ENCODE measurements around the gene C17orf114.

The C17orf114 gene

DNA sequence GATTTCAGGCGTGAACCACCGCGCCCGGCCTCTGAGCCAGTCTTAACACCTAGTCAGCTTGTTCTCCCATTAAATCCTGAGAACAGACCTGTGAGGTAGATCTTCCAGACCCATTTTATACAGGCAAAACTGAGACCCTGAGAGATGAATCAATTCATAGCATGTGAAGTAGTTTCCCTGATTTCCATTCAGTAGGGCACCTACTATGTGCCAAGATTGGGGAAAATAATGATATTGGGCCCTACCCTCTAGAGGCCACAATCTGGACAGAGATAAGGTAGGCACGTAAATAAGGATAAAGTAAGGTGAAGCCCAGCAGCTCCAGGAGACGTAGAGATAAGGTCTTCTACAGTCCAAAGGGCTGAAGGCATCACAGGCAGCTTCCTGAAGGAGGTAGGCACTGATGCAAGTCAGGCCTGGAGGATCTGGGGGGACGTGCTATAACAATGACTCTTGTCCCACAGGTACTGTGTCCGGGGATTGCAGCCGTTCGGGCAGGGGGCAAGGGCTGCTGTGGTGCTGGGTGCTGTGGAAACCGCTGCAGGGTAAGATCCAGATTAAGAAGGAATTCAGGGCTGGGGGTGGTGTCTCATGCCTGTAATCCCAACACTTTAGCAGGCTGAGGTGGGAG, 21.7 kb downstream of the C17orf114 start:
- H3K4me1 Mint-ChIP-seq: peaks cover 3% of the 10 kb centered on the region
- H3K27ac Mint-ChIP-seq: no peak overlapping the region
- H3K36me3 Mint-ChIP-seq: no peaks in the 10 kb centered on the region
- H3K4me3 Mint-ChIP-seq: no peak overlapping the region
- peaks cover 23% of the 10 kb centered on the region for H3K27me3 Mint-ChIP-seq
- no peaks in the 10 kb centered on the region for H3K9me3 Mint-ChIP-seq

GRCh38 chr17:4777969-4778760, 24.0 kb downstream of the C17orf114 start:
- H3K4me1 Mint-ChIP-seq: no peaks in the 10 kb centered on the region
- no peak overlapping the region for H3K4me3 Mint-ChIP-seq
- peaks cover 16% of the 10 kb centered on the region for H3K27me3 Mint-ChIP-seq
- H3K27ac Mint-ChIP-seq: no peak overlapping the region
- H3K36me3 Mint-ChIP-seq: no peaks in the 10 kb centered on the region
- H3K9me3 Mint-ChIP-seq: no peaks in the 10 kb centered on the region

DNA sequence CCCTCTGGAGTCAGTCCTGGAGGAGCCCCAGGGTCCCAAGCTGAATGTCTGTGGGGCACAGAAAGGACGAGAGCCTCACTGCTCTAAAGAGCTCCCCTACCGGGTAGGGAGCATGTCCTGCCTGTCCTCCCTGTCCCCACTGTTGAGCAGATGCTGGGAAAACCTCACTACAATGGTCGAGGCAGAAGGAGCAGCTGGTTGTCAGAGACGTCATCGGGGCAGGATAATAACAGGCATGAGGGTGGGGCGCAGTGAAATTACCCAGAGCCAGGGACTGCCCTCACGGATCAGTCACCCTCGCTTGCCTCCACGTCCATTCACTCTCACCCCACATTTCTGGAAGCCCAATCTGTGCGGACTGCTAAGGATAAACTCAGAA, 29.9 kb downstream of the C17orf114 start:
- no peak overlapping the region for H3K4me3 Mint-ChIP-seq
- H3K36me3 Mint-ChIP-seq: no peaks in the 10 kb centered on the region
- H3K9me3 Mint-ChIP-seq: no peaks in the 10 kb centered on the region
- peaks cover 5% of the 10 kb centered on the region for H3K4me1 Mint-ChIP-seq
- no peaks in the 10 kb centered on the region for H3K27me3 Mint-ChIP-seq
- H3K27ac Mint-ChIP-seq: no peak overlapping the region

DNA sequence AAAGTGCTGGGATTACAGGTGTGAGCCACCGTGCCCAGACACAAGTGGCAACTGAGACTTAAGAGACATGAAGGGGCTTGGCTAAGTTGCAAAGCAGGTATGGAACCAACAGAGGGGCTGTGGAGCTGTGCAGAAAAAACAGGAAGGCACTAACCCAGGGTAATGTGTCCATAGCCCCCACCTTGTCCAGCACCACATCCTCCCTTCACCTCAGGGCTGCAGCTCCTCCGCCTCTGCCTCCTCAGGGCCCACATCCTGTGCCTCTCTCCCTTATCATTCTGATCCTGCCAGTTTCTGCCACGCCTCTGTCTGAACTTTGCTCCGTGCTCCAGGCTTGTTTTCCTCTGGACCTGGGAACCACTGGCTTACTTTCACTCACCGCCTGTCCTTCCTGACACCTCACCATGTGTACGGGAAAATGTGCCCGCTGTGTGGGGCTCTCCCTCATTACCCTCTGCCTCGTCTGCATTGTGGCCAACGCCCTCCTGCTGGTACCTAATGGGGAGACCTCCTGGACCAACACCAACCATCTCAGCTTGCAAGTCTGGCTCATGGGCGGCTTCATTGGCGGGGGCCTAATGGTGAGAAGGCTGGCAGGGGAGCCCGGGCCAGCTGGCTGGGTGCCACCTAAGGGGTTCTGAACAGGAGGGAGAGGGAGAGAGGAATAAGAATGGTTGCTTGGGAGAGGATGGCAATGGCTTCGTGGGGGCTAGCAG, 30.5 kb downstream of the C17orf114 start, which contains the start of gene TM4SF5:
TM4SF5 (plus strand) TSS at position 368 of the 716 bp plus-strand sequence; CDS start at position 405, 37 bp downstream.
- Mint-ChIP-seq H3K4me3 (no peak within 1 kb of the TSS), H3K27ac (no peak within 1 kb of the TSS), H3K27me3 (no peaks in the 10 kb centered on the region)

DNA sequence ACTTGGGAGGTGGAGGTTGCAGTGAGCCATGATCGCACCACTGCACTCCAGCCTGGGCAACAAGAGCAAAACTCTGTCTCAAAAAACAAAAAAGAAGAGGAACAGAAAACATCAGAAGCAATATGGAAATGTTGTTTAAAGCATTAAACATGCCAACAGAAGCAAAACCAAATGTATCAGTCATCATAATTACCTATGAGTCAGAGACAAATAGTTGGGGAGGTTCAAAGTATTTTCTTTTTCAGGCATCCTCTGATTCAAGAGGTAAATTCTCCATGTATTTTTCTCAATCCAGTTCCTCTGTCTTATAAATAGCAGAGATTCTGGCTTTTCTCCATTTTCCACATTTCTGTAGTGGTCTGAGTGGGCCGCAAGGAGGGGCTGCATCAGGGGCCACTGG, 32.5 kb downstream of the C17orf114 start:
- Mint-ChIP-seq H3K27ac (no peak overlapping the region), H3K4me1 (peaks cover 5% of the 10 kb centered on the region), H3K27me3 (no peaks in the 10 kb centered on the region), H3K9me3 (no peaks in the 10 kb centered on the region), H3K4me3 (no peak overlapping the region), H3K36me3 (no peaks in the 10 kb centered on the region)

More for the DNA sequence above, 30.5 kb downstream of the C17orf114 start, which contains the start of gene TM4SF5:
- Mint-ChIP-seq H3K9me3 (no peaks in the 10 kb centered on the region), H3K4me1 (peaks cover 5% of the 10 kb centered on the region), H3K36me3 (no peaks in the 10 kb centered on the region)

DNA sequence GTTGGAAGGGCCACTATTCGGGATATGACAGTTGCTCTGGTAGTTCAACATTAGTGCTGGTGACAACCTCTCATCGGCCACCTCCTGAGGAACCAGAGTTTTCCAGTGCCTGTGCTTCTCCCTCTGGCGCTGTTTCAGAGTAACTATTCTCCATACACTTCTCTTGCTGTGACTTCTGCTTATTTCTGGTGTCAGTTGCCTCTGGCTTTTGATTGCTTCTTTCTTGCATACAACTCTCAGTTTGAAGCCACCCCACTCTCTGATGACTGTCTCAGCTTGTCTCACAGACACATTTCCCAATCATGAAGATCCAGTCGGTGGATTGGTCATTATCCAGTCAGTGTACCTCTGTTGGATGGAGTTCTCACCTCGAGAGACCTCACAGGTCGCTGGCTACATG, 33.8 kb downstream of the C17orf114 start:
- no peaks in the 10 kb centered on the region for H3K9me3 Mint-ChIP-seq
- H3K4me3 Mint-ChIP-seq: no peak overlapping the region
- no peak overlapping the region for H3K27ac Mint-ChIP-seq
- H3K4me1 Mint-ChIP-seq: peaks cover 5% of the 10 kb centered on the region
- no peaks in the 10 kb centered on the region for H3K36me3 Mint-ChIP-seq
- no peaks in the 10 kb centered on the region for H3K27me3 Mint-ChIP-seq

- Mint-ChIP-seq H3K4me1 (peaks cover 3% of the 10 kb centered on the region), H3K9me3 (no peaks in the 10 kb centered on the region), H3K36me3 (no peaks in the 10 kb centered on the region), H3K27ac (no peak overlapping the region), H3K27me3 (no peaks in the 10 kb centered on the region), H3K4me3 (no peak overlapping the region)
These were observed 35.4 kb downstream of the C17orf114 start for GRCh38 chr17:4766723-4767122.

- Mint-ChIP-seq H3K27ac (no peak overlapping the region), H3K36me3 (no peaks in the 10 kb centered on the region), H3K4me3 (no peak overlapping the region), H3K4me1 (no peaks in the 10 kb centered on the region), H3K27me3 (no peaks in the 10 kb centered on the region), H3K9me3 (no peaks in the 10 kb centered on the region)
These were observed 35.9 kb downstream of the C17orf114 start for GRCh38 chr17:4766201-4766600.

DNA sequence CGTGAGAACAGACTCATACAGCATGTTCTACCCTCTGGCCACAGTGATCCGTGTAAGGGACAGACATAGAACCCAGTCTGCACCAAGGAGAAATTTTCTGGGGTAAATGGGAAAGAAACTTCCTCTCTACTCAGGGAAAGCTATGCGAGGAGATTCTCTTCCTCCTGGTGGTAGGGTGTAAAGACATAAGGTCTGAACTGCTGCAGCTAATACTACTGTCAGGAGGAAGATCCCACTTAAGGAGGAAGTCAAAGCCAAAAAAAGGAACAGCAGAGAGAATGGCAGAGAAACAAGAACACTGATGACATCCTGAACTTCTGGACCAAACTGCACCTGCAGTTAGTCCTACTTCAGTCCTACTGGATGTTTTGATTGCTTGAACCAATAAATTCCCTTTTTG, 37.5 kb downstream of the C17orf114 start:
- H3K27me3 Mint-ChIP-seq: no peaks in the 10 kb centered on the region
- no peaks in the 10 kb centered on the region for H3K9me3 Mint-ChIP-seq
- no peaks in the 10 kb centered on the region for H3K36me3 Mint-ChIP-seq
- H3K27ac Mint-ChIP-seq: no peak overlapping the region
- no peaks in the 10 kb centered on the region for H3K4me1 Mint-ChIP-seq
- no peak overlapping the region for H3K4me3 Mint-ChIP-seq

DNA sequence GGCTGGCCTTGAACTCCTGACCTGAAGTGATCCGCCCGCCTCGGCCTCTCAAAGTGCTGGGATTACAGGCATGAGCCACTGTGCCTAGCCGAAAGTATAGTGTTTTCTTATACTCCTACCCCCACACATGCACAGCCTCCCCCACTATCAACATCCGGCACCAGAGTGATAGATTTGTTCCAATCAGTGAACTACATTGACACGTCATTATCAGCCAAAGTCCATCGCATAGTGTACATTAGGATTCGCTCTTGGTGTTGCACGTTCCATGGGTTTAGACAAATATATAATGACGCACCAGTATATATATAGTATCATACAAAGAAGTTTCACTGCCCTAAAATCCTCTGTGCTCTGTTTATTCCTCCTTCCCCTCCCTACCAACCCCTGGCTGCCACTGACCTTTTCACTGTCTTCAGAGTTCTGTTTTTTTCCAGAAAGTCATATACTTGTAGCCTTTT, 42.3 kb downstream of the C17orf114 start:
- no peak overlapping the region for H3K4me3 Mint-ChIP-seq

DNA sequence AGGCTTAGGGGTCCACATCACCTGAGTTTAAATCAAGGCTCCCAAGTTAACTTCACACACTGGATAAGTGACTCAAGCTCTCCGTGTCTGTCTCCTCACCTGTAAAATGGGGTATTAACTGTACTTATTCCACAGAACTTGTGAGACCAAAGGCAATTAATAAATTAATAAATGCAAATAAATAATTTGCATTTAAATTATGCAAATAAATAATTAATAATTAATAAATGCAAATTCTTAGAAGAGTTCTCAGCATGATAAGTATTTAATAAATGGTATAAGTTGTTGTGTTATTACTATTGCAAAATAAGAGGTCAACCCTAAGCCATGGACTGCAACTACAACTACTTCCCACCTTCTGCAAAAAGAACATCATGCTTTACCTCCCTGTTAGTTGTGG, 48.7 kb downstream of the C17orf114 start:
- Mint-ChIP-seq H3K27me3 (peaks cover 3% of the 10 kb centered on the region), H3K4me3 (no peak overlapping the region), H3K36me3 (no peaks in the 10 kb centered on the region), H3K27ac (no peak overlapping the region), H3K4me1 (peaks cover 6% of the 10 kb centered on the region), H3K9me3 (no peaks in the 10 kb centered on the region)

More for the DNA sequence above, 42.3 kb downstream of the C17orf114 start:
- Mint-ChIP-seq H3K27ac (no peak overlapping the region), H3K4me1 (no peaks in the 10 kb centered on the region), H3K9me3 (no peaks in the 10 kb centered on the region), H3K36me3 (no peaks in the 10 kb centered on the region), H3K27me3 (no peaks in the 10 kb centered on the region)

DNA sequence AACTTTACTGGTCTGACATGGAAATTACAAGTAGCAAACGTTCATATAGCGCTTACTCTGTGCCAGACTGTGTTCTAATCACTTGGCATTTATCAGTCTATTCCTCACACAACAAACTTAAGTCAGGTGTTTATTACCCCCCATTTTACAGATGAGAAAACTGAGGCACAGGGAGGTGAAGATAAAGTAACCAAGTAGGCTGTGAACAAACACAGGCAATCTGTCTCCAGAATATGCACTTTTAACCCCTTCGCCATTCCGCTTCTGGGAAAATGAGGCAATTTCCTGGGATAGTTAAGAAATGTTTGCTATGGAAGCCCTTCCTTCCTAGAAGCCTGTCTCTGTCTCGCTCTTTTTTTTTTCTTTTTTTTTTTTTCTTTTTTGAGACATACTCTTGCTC, 50.2 kb downstream of the C17orf114 start:
- Mint-ChIP-seq H3K27me3 (peaks cover 3% of the 10 kb centered on the region), H3K9me3 (no peaks in the 10 kb centered on the region), H3K4me3 (no peak overlapping the region), H3K27ac (no peak overlapping the region), H3K4me1 (peaks cover 15% of the 10 kb centered on the region), H3K36me3 (no peaks in the 10 kb centered on the region)

Data from activated naive CD4-positive, alpha-beta T cell treated with anti-CD3 and anti-CD28 coated beads, Interleukin-2, amount 50 U/mL, for 24 hours (primary cell).